Omental fat pad (tissue), 4 donors: Measurements from ENCODE around the gene TRAPPC12. TPM values are rescaled to one million over a fixed set of nuclear protein-coding genes. Genes with fewer than 3 reads are reported as not detected.

Experiments used
- ATAC-seq: fragments of 150-250 bp; one replicate; pipeline ENCODE4 v1.9.1; 2016; ENCODE audit warnings: mild to moderate bottlenecking, moderate library complexity; ENCODE audit not compliant: low FRiP score
- DNase-seq: peaks from one replicate; pipeline ENCODE4 v3.0.0-alpha.2; 2019; ENCODE audit warnings: low spot score
- total RNA-seq, 4 donors: library from RNA; depleted of rRNA; stranded (reverse); fragments of >200 nt; gene quantifications; one replicate each; pipeline ENCODE4 v1.1.0, GENCODE V29; 2016
- TF ChIP-seq, protein P1 (sequence below), 3 donors: fragments of 450-650 bp; IDR thresholded peaks; one replicate each; pipeline ENCODE4 v1.5.1; 2016 to 2017; ENCODE audit warnings: antibody characterized with exemption in 3 of 3, mild to moderate bottlenecking in 3 of 3, moderate library complexity in 2 of 3

The TRAPPC12 gene
- total RNA-seq = 10 to 100 TPM; 39.3 to 92.1 (median 53.9) TPM

GRCh38 chr2:3379647-3380534 is at the start of gene TRAPPC12:
Gene TRAPPC12 (plus strand): TSS chr2:3379694. CDS start chr2:3387624, 7,930 bp downstream.
- DNase-seq (peak; percentile 78), ATAC-seq (peak; percentile 82)
- TF ChIP-seq, protein P1, sequence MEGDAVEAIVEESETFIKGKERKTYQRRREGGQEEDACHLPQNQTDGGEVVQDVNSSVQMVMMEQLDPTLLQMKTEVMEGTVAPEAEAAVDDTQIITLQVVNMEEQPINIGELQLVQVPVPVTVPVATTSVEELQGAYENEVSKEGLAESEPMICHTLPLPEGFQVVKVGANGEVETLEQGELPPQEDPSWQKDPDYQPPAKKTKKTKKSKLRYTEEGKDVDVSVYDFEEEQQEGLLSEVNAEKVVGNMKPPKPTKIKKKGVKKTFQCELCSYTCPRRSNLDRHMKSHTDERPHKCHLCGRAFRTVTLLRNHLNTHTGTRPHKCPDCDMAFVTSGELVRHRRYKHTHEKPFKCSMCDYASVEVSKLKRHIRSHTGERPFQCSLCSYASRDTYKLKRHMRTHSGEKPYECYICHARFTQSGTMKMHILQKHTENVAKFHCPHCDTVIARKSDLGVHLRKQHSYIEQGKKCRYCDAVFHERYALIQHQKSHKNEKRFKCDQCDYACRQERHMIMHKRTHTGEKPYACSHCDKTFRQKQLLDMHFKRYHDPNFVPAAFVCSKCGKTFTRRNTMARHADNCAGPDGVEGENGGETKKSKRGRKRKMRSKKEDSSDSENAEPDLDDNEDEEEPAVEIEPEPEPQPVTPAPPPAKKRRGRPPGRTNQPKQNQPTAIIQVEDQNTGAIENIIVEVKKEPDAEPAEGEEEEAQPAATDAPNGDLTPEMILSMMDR (IDR thresholded peaks at IDR 0.05) = no peak

DNA sequence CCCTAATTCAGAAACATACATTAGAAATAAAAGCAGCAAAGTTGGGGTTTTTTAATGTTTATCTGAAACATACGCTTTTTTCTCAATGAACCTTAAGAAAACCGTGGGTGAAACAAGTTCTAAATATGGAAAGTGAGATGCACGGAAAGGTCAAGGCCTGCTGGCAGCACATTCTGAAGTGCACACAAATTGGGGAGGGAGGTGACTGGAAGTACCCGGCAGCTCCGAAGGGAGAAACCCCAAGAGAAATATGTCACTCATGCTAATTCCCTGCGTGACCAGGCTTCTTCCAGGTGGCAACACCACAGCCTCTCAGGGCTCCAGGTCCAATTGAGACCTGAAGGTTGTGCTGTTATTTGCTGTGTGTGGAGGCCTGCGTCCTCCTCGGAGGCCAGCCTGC is 47.4 kb upstream of the TRAPPC12 start:
- ATAC-seq = no peak

GRCh38 chr2:3334392-3335345 is 44.8 kb upstream of the TRAPPC12 start:
- no peak for ATAC-seq

More for the DNA sequence above, 47.4 kb upstream of the TRAPPC12 start:
- TF ChIP-seq, protein P1 (IDR thresholded peaks at IDR 0.05) = no peak
- no peak for DNase-seq

DNA sequence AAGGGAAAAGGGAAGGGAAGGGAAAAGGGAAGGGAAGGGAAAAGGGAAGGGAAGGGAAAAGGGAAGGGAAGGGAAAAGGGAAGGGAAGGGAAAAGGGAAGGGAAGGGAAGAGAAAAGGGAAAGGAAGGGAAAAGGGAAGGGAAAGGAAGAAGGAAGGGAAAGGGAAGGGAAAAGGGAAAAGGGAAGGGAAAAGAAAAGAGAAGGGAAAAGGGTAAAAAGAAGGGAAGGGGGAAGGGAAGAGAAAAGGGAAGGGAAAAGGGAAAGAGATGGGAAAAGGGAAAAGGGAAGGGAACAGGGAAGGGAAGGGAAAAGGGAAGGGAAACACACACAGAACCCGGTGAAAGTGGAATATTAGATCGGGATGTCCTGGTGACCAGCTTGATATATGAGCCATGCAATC is 42.6 kb upstream of the TRAPPC12 start:
- ATAC-seq = no peak
- no peak for DNase-seq
- TF ChIP-seq, protein P1 (IDR thresholded peaks at IDR 0.05) = no peak

More at GRCh38 chr2:3334392-3335345, 44.8 kb upstream of the TRAPPC12 start:
- no peak for DNase-seq
- TF ChIP-seq, protein P1 (IDR thresholded peaks at IDR 0.05) = no peak

- no peak for DNase-seq
- no peak for ATAC-seq
These were observed 41.2 kb upstream of the TRAPPC12 start for GRCh38 chr2:3338340-3338739.

GRCh38 chr2:3340144-3340543 is 39.4 kb upstream of the TRAPPC12 start:
- ATAC-seq (no peak), DNase-seq (no peak)
- TF ChIP-seq, protein P1 (IDR thresholded peaks at IDR 0.05) = no peak

More at GRCh38 chr2:3338340-3338739, 41.2 kb upstream of the TRAPPC12 start:
- TF ChIP-seq, protein P1 (IDR thresholded peaks at IDR 0.05) = no peak
